Heart left ventricle (tissue), 13 donors: Measurements from ENCODE around the gene CIB1.
"Not testable (repeated sequence)": the region's sequence is repeated elsewhere in the genome, so short reads cannot be mapped to it uniquely, and the experiment has no call there.

ENCODE experiments used
- POLR2A ChIP-seq, 2 donors: fragments of 450-650 bp; IDR thresholded peaks; one replicate each; pipeline ENCODE4 v1.6.1; 2017; ENCODE audit warnings: antibody characterized with exemption in 2 of 2, mild to moderate bottlenecking in 2 of 2, moderate library complexity in 2 of 2
- TF ChIP-seq, protein P1 (sequence below), 12 donors: fragments of 200-600 bp; sonication (generic) in 4 of 12; IDR thresholded peaks; one replicate each; pipeline versions ENCODE4 v1.5.0 to v1.8.0; 2018 to 2022; ENCODE audit warnings: antibody characterized with exemption in 12 of 12, mild to moderate bottlenecking in 5 of 12
- donor health status: ischemic (EF 13 %, LVEDD 7.1; RV severe dilation, severe dysfunction).
- donor health status: DM: no; HTN: yes; CAD: no.
- donor health status: DM: no; HTN: no; CAD: no.
- donor health status: ischemic (EF 25% LVEDD 6.9; RV normal size, moderate dysfunction).
- donor health status: ischemic (EF 25% LVEDD 5.7; RV mildly dilated, moderate dysfunction).
- donor health status: ischemic (EF 35%, LVEDD 5.7; RV mildly dilated, moderate dysfunction).
- donor health status: nonischemic (EF 11% LVEDD 7.7; RV severe dilation, severe dysfunction).
- donor health status: DM: yes; HTN: yes; CAD: no.
- donor health status: PGD.
- donor health status: ischemic (EF 29% LVEDD 5.4; RV normal size, mild dysfunction).
- donor health status: nonischemic (EF 23%, LVEDD 6.1; RV moderate dilation, normal function).

DNA sequence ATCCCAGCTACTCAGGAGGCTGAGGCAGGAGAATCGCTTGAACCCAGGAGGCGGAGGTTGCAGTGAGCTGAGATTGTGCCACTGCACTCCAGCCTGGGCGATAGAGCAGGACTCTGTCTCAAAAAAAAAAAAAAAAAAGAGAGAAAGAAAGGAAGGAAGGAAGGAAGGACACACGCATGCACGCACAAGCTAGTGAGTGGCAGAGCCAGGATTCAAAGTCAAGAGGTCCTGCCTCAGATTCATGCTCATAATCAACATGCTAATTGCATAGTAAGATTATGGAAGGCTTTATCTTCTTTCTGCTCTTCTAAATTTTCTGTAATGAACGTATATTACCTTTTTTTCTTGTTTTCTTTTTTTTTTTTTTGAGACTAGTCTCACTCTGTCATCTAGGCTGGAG is 27.0 kb upstream of the CIB1 start:
- TF ChIP-seq, protein P1, sequence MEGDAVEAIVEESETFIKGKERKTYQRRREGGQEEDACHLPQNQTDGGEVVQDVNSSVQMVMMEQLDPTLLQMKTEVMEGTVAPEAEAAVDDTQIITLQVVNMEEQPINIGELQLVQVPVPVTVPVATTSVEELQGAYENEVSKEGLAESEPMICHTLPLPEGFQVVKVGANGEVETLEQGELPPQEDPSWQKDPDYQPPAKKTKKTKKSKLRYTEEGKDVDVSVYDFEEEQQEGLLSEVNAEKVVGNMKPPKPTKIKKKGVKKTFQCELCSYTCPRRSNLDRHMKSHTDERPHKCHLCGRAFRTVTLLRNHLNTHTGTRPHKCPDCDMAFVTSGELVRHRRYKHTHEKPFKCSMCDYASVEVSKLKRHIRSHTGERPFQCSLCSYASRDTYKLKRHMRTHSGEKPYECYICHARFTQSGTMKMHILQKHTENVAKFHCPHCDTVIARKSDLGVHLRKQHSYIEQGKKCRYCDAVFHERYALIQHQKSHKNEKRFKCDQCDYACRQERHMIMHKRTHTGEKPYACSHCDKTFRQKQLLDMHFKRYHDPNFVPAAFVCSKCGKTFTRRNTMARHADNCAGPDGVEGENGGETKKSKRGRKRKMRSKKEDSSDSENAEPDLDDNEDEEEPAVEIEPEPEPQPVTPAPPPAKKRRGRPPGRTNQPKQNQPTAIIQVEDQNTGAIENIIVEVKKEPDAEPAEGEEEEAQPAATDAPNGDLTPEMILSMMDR (IDR thresholded peaks at IDR 0.05): not testable (repeated sequence)
- TF ChIP-seq POLR2A (IDR thresholded peaks at IDR 0.05): not testable (repeated sequence)
